GM18873 (cell line): Measurements from ENCODE around the gene SLC30A2.
"Not testable (repeated sequence)": the region's sequence is repeated elsewhere in the genome, so short reads cannot be mapped to it uniquely, and the experiment has no call there.

Experiments used
- ATAC-seq: cut with Tn5 transposase; IDR thresholded peaks from one replicate; pipeline ENCODE4 v1.9.1; 2021; ENCODE audit warnings: mild to moderate bottlenecking, moderate library complexity, moderate number of reproducible peaks; ENCODE audit not compliant: unreplicated experiment, low FRiP score

SLC30A2 gene

DNA sequence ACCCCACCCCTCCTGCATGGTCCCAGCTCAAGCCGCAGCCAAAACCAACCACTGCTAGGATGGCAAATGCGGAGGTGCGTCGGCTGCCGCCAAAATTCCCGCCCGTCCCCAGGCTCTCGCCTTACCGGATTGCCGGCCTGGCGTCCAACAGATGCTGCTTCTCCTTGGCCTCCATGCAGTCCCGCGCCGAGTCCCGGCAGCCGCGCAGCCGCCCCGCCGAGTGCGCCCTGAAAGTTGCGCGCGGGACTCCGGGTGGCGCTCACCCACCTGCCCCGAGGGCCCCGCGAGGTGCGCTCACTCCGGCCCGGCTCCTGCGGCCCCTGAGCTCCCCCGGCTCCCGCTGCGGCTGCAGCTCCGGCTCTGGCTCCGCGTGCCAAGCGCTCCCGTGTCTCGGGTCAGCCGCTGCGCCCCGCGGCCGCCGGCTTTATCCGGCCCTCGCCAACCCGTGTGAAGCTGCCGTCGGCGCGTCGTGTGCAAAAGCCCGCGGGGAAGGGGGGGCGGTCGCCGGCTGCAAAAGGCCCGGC is at the start of gene SLC30A2:
Gene SLC30A2, minus strand, starts transcription at position 397 of the 524 bp plus-strand sequence. Its CDS starts 222 bp downstream, at position 175.
- ATAC-seq, result no peak

GRCh38 chr1:26094677-26095383 is 48.9 kb upstream of the SLC30A2 start:
- ATAC-seq, result no peak

- ATAC-seq, result no peak
Measured at GRCh38 chr1:26094076-26094669, 48.3 kb upstream of the SLC30A2 start.

DNA sequence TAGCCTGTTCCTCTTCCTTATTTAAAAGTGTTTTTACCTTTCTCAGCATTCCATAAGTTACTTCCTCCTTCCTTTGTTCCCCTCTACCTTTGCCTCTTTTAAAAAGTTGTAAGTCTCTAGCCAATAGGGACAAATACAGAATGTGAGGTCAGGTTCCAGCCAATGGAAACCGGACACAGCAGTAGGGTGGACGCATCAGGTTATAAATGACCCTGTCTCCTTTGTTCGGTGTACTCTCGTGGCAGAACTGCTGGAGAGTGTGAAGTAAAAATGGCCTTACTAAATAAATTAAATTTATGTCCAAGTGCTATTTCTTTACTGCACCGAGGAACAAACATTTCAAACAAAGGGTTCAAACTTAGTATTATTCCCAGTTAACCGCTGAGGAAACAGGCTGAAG is 47.7 kb upstream of the SLC30A2 start:
- ATAC-seq, result not testable (repeated sequence)

GRCh38 chr1:26092422-26092821 is 46.5 kb upstream of the SLC30A2 start:
- ATAC-seq, result no peak

DNA sequence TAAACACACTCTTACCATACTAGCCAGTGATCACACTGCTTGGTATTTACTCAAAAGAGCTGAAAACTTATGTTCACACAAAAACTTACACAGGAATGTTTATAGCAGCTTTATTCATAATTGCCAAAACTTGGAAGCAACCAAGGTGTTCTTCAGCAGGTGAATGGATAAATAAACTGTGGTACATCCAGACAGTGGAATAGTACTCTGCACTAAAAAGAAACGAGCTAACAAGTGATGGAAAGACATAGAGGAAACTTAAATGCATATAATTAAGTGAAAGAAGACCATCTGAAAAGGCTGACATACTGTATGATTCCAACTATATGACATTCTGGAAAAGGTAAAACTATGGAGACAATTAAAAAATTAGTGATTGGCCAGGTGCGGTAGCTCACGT is 45.0 kb upstream of the SLC30A2 start:
- no peak for ATAC-seq

DNA sequence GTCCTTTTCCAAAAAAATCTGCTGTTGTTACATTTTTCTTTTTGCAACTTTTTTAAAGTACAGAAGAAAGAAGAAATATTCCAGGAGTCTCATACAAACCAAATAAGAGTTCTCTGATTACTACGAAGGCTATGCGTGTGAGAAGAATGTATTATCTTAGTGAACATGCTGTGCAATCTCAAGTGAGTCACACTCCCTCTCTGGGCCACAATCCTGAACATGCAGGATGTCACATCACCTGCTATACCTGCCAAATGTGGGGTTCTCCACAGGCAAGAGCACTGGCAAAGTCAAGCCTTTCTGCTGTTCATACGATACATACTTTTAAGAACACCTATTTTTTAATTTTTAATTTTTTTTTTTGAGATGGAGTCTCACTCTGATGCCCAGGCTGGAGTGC is 43.2 kb upstream of the SLC30A2 start:
- ATAC-seq, result no peak

- no peak for ATAC-seq
Measured at GRCh38 chr1:26084844-26085243, 38.9 kb upstream of the SLC30A2 start.

GRCh38 chr1:26084091-26084561 is 38.2 kb upstream of the SLC30A2 start:
- no peak for ATAC-seq

- no peak for ATAC-seq
Measured at GRCh38 chr1:26083208-26083607, 37.3 kb upstream of the SLC30A2 start.

DNA sequence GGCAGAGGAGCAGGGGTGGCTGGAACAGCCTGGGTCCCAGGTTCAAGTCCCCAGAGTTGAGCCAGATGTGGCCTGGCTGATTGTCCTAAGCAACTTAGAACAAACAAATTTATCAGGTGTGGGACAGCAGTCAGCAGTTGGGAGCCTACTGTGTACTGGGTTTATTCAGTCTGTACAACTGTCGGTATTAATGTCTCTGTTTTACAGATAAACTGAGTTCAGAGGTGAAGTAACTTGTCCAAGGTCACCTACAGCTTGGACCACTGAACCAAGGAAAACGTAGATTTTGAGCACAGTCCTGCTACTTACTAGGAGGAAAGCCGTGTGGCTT is 36.1 kb upstream of the SLC30A2 start:
- no peak for ATAC-seq

DNA sequence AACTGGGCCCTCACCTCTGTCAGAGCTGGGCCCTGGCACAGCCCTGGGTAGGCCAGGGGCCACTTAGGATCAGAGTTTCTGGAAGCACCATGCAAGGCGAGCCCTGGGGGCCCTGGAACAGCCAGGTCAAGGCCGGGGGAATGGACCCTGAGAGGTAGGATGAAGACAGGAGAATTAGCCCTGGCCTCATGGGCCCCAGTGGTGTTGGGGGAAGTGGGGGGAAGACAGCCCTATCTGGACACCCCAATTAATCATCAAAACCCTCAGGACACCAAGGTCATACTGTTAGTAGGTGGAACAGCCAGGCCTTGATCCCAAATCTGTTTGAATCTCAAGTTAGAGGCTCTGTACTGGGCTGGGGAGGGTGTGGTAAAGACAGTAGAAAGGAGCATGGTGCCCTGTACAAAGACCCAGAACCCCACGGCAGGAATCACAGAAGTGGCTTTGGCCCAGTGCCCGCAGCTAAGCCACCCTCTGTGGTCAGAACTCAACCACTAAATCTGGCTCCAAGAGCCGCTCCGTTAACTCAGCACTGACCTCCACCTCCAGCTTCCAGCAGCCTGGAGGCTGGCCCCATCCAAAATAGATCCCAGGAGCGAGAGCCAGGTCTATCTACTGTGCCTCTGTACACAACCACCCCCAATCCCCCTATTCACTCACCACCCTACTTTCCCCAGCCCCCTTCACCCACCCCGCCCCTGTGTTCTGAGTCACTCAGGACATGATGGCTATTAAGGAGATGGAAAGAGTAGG is 35.5 kb upstream of the SLC30A2 start:
- no peak for ATAC-seq

DNA sequence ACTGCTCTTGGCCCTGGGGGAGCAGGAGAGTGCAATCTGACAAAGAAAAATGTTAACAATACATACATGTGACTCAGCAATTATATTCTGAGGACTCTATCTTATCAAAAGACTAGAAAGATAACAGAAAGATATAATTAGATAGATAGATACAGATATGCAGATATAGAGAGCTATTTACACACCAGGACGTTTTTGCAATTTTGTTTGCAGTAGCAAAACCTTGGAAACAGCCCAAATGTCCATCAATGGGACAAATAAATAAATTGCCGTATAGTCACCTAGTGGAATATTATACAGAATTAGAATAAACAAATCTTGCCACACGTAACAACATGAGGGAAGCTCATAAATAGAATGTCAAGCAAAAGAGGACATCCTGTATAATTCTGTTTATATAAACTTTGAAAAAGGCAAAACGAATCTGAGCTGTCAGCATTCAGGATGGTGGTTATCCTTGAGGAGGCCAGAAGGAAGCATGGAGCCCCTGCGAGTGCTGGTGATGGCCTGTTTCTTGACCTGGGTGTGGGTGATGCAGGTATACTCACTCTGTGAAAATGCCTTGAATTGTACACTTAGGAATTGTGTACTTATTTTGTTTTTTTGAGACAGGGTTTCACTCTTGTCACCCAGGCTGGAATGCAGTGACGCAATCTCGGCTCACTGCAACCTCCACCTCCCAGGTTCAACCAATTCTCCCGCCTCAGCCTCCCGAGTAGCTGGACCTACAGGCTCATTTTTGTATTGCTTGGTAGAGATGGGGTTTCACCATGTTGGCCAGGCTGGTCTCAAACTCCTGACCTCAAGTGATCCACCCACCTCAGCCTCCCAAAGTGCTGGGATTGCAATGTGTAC is 34.3 kb upstream of the SLC30A2 start:
- ATAC-seq, result no peak

GRCh38 chr1:26079178-26079563 is 33.3 kb upstream of the SLC30A2 start:
- no peak for ATAC-seq

GRCh38 chr1:26078286-26079177 is 32.6 kb upstream of the SLC30A2 start:
- no peak for ATAC-seq

DNA sequence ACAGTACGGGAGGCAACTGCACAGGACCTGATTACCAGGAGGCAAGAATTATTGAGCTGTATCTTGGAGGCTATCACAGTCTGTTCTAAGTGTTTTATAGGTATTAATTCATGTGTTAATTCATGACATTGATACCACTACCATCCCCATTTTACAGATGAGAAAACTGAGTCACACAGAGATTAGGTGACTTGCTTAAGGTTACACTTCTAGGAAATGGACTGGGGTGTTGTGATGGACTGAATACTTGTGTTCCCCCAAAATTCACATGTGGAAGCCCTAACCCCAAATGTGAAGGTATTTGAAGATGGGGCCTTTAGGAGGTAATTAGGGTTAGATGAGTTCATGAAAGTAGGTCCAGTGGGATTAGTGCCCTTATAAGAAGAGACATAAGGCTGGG is 31.6 kb upstream of the SLC30A2 start:
- no peak for ATAC-seq

- no peak for ATAC-seq
Measured at GRCh38 chr1:26075421-26076144, 29.7 kb upstream of the SLC30A2 start.

DNA sequence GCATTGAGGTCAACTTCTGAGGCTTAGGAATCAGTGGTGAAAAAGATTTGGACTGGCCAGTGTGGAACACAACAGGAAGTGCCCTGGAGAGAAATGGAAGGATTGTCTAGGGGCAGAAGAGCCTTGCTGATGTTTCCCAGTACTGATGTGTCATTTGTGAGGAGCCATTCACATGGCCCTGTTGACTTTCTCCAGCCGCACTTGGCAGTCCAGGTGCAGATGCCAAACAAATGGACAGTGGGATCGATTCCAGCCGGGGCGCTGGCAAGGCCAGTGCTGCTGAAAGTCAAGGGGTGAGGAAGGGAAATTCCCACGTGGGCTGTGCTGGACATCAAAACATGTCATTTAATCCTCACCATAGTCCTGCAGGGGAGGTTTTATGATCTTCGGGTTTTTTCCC is 26.4 kb upstream of the SLC30A2 start:
- ATAC-seq, result no peak

DNA sequence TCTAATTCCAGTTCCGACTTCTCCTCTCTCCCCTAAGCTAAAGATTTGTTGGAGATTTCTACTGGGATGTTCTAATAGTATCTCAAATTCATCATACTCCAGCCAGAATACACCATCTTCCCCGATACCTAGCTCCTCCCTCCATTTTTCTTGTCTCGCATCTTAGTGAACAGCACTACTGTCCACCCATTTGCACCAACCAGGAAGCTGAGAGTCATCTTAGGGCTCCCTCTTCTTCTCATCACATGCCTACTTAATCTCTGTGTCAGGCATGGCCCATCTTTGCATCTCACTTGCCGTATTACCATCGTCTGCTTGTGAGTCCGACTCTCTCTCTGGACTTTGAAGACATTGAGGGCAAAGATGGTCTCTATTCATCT is 25.0 kb upstream of the SLC30A2 start:
- ATAC-seq, result no peak
